ENCODE measurements around the gene EPO.

The EPO gene

DNA sequence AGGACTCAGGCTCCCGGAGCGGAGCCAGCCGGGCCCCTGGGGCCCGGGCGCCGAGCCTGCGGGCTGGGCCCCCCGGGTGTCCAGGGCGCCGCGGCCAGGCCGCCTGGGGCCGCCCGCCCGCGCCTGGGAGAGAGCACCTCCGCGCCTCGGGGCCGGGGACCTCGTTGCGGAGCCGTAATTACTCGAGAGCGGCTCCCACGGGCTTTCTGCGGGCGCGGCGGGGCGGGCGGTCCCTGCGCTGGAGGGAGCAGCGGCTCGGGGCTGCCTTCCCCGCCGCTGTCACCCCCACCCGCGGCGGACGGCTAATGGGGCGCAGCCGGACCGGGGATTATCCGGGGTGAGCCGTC, 45.2 kb upstream of the EPO start:
- H3K27me3 ChIP-seq = peaks cover 20% of the 10 kb centered on the region
- H3K36me3 ChIP-seq = peaks cover 44% of the 10 kb centered on the region
- peaks cover 45 to 55% of the 10 kb centered on the region in 2 experiments for H3K4me1 ChIP-seq (ENCODE audit: control insufficient read depth in 1 of 2, insufficient read depth in 1 of 2, low read depth in 1 of 2, low read length in 1 of 2)
- TF ChIP-seq CTCF (IDR thresholded peaks at IDR 0.05) = no peak
- H3K9me3 ChIP-seq = peaks cover 6% of the 10 kb centered on the region
- peak overlapping the region; percentile 97 to 98 for H3K4me3 ChIP-seq (ENCODE audit: low read depth in 1 of 2, low read length in 1 of 2)
- H3K27ac ChIP-seq = peak overlapping the region; percentile 100

GRCh38 chr7:100675581-100676350, 44.5 kb upstream of the EPO start:
- Histone ChIP-seq H3K27me3 (peaks cover 13% of the 10 kb centered on the region), H3K36me3 (peaks cover 51% of the 10 kb centered on the region), H3K4me1 (ENCODE audit: control insufficient read depth in 1 of 2, insufficient read depth in 1 of 2, low read depth in 1 of 2, low read length in 1 of 2) (peaks cover 50 to 61% of the 10 kb centered on the region in 2 experiments), H3K9me3 (peaks cover 6% of the 10 kb centered on the region), H3K4me3 (ENCODE audit: low read depth in 1 of 2, low read length in 1 of 2) (peak overlapping the region; percentile 97 to 98), H3K27ac (peak overlapping the region; percentile 100)
- TF ChIP-seq CTCF (IDR thresholded peaks at IDR 0.05) = peak; percentile 27

DNA sequence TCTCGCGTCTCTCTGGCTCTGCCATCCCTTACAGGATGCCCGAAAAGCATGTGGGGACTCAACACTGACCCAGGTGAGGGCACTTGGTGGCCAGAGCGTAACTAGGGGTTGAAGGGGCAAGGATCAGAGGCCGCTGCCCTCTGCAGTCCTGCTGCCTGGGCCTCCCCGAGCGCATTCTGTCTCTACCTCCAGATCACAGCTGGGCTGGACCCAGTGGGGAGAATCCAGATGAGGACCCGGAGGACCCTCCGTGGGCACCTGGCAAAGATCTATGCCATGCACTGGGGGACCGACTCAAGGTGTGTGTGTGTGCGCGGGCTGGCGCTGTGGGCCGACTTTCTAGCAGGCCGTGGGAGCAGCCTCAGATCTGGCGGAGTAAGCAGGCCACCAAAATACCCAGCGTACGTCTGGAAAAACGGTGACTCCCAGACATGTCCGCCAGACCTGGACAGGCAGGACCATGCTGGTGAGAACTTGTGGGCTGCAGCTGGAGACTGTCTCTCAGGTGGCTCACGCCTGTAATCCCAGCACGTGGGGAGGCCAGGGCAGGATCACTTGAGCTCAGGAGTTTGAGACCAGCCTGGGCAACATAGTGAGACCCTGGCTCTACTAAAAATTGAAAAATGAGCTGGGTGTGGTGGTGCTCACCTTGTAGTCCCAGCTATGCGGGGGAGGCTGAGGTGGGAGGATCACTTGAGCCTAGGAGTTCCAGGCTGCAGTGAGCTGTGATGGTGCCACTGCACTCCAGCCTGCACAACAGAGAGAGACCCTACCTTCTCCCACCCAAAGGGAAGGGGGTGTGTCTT, 43.6 kb upstream of the EPO start:
- H3K4me1 ChIP-seq (ENCODE audit: control insufficient read depth in 1 of 2, insufficient read depth in 1 of 2, low read depth in 1 of 2, low read length in 1 of 2) = peaks cover 50 to 61% of the 10 kb centered on the region in 2 experiments
- peak overlapping the region; percentile 97 to 98 for H3K4me3 ChIP-seq (ENCODE audit: low read depth in 1 of 2, low read length in 1 of 2)
- H3K27ac ChIP-seq = peak overlapping the region; percentile 100
- H3K36me3 ChIP-seq = peaks cover 58% of the 10 kb centered on the region
- peaks cover 3% of the 10 kb centered on the region for H3K27me3 ChIP-seq
- no peak for TF ChIP-seq CTCF (IDR thresholded peaks at IDR 0.05)
- H3K9me3 ChIP-seq = peaks cover 6% of the 10 kb centered on the region

- Histone ChIP-seq H3K9me3 (peaks cover 6% of the 10 kb centered on the region), H3K27ac (peak overlapping the region; percentile 100), H3K36me3 (peaks cover 67% of the 10 kb centered on the region), H3K4me3 (ENCODE audit: low read depth in 1 of 2, low read length in 1 of 2) (no peak overlapping the region), H3K27me3 (no peaks in the 10 kb centered on the region), H3K4me1 (ENCODE audit: control insufficient read depth in 1 of 2, insufficient read depth in 1 of 2, low read depth in 1 of 2, low read length in 1 of 2) (peaks cover 48 to 60% of the 10 kb centered on the region in 2 experiments)
- TF ChIP-seq CTCF (IDR thresholded peaks at IDR 0.05) = no peak
Measured at GRCh38 chr7:100677308-100678267, 42.7 kb upstream of the EPO start.

All from neutrophil (primary cell).